ENCODE measurements around the gene CREBBP. TPM values are rescaled to one million over a fixed set of nuclear protein-coding genes. Genes with fewer than 3 reads are reported as not detected.

The CREBBP gene
- polyA plus RNA-seq, 2 of the 4 experiments (the other 2 are of a cell fraction): 8.0 to 13.4 TPM

GRCh38 chr16:3882531-3882930, 2.0 kb upstream of the CREBBP start:
- no peak for TF ChIP-seq GATA3 (IDR thresholded peaks at IDR 0.05; ENCODE audit: borderline replicate concordance)
- TF ChIP-seq MAX (IDR thresholded peaks at IDR 0.05): no peak
- TF ChIP-seq HMGXB4 (CRISPR knock-in tag; IDR thresholded peaks at IDR 0.05; ENCODE audit: borderline replicate concordance): no peak
- TF ChIP-seq PBX3 (IDR thresholded peaks at IDR 0.05): no peak
- TF ChIP-seq ZFP36 (IDR thresholded peaks at IDR 0.05; ENCODE audit: borderline replicate concordance, partially characterized antibody): peak; percentile 4
- no peak for TF ChIP-seq CTCF (IDR thresholded peaks at IDR 0.05)
- Histone ChIP-seq H3K27ac (no peak overlapping the region), H3K4me2 (no peak overlapping the region), H3K4me1 (peaks cover 16% of the 10 kb centered on the region; the same call in 2 of the 3 replicates), H3K9me3 (no peaks in the 10 kb centered on the region), H3K4me3 (no peak overlapping the region)
- no peak for ATAC-seq
- no peak for DNase-seq (ENCODE audit: low read depth in 1 of 2, low spot score in 1 of 2)
- ChIA-PET POLR2A (no interaction called here), CTCF (interaction anchor here (1.9 kb wide), 1 partner anchor 57 kb away, joined by 7 read pairs; no protein-coding TSS in a partner anchor)
- FAIRE-seq: no peak
- 94% methylated on average over 3 of the region's 3 CpGs for WGBS (ENCODE audit: missing lambda C conversion rate)

GRCh38 chr16:3881499-3881990, 1.0 kb upstream of the CREBBP start:
- H3K4me2 ChIP-seq: peak overlapping the region; percentile 85
- peaks cover 22% of the 10 kb centered on the region; the same call in 2 of the 3 replicates for H3K4me1 ChIP-seq
- DNase-seq (ENCODE audit: low read depth in 1 of 2, low spot score in 1 of 2) (no peak), ATAC-seq (no peak), FAIRE-seq (no peak)
- peak overlapping the region; percentile 94 for H3K4me3 ChIP-seq
- POLR2A ChIA-PET: no interaction called here
- CTCF ChIA-PET: interaction anchor here (0.8 to 1.9 kb wide), 3 partner anchors 10 to 58 kb away, joined by 3 to 7 read pairs (median 4); no protein-coding TSS in a partner anchor
- 90% methylated on average over 15 of the region's 30 CpGs for WGBS (ENCODE audit: missing lambda C conversion rate)
- H3K27ac ChIP-seq: peak overlapping the region; percentile 94 to 97; a peak in 5 of 6 replicates
- TF ChIP-seq SMC3 (IDR thresholded peaks at IDR 0.05): no peak
- no peak for TF ChIP-seq CHD4 (IDR thresholded peaks at IDR 0.05; ENCODE audit: borderline replicate concordance)
- TF ChIP-seq TFCP2L1 (CRISPR knock-in tag; IDR thresholded peaks at IDR 0.05): no peak
- no peak for TF ChIP-seq FOSB (CRISPR knock-in tag; IDR thresholded peaks at IDR 0.05)
- TF ChIP-seq CTCF (IDR thresholded peaks at IDR 0.05): no peak
- TF ChIP-seq ZSCAN20 (CRISPR knock-in tag; IDR thresholded peaks at IDR 0.05): no peak
- no peaks in the 10 kb centered on the region for H3K9me3 ChIP-seq

- no CpG with 5 or more reads among the region's 117 CpGs for WGBS (ENCODE audit: missing lambda C conversion rate)
- no peak for FAIRE-seq
- peak overlapping the region; percentile 88 for H3K4me2 ChIP-seq
Measured at GRCh38 chr16:3879887-3880564, 487 bp downstream of the CREBBP start.

More at GRCh38 chr16:3879887-3880564, 487 bp downstream of the CREBBP start:
- Histone ChIP-seq H3K27ac (peak overlapping the region; percentile 94 to 97), H3K4me1 (peaks cover 22% of the 10 kb centered on the region; the same call in 2 of the 3 replicates), H3K9me3 (no peaks in the 10 kb centered on the region), H3K4me3 (peak overlapping the region; percentile 94)
- TF ChIP-seq SMC3 (IDR thresholded peaks at IDR 0.05): peak; percentile 50
- TF ChIP-seq CTCF (IDR thresholded peaks at IDR 0.05): peak; percentile 74
- TF ChIP-seq RAD21 (conservative IDR thresholded peaks at IDR 0.05 in 1 of 2, IDR thresholded peaks at IDR 0.05 in 1 of 2): peak; percentile 14 to 68; a peak in 4 of 5 replicates
- TF ChIP-seq RARB (CRISPR knock-in tag; IDR thresholded peaks at IDR 0.05): no peak
- ChIA-PET CTCF (interaction anchor here (0.7 to 2.7 kb wide), 8 partner anchors 9 to 189 kb away, joined by 3 to 17 read pairs (median 4); no protein-coding TSS in a partner anchor), POLR2A (interaction anchor here (0.9 kb wide), 1 partner anchor 163 kb away, joined by 4 read pairs; the partner anchor contains the start of gene TRAP1)
- DNase-seq (ENCODE audit: low read depth in 1 of 2, low spot score in 1 of 2) (peak; percentile 27 to 49), ATAC-seq (peak; percentile 62 to 76)

Data from A549 (cell line).